CD4-positive, alpha-beta T cell (primary cell): ENCODE measurements around the gene PRDM7. TPM values are rescaled to one million over a fixed set of nuclear protein-coding genes. Genes with fewer than 3 reads are reported as not detected.
A peak's percentile ranks its signal among the peaks of the same experiment; 100 is the strongest.

Experiments used
- ATAC-seq: fragments of 200-7000 bp; cut with Tn5 transposase; one replicate; pipeline ENCODE4 v1.10.0; 2022; ENCODE audit warnings: mild to moderate bottlenecking; ENCODE audit not compliant: poor library complexity
- CTCF ChIA-PET: fragments of 350-600 bp; sonication (Branson Sonifier 250); formaldehyde crosslinking; loops from one replicate; lab custom pipeline; 2021; ENCODE audit warnings: antibody characterized with exemption, inconsistent platforms; lab: Charles Lee
- POLR2A ChIA-PET: fragments of 350-600 bp; sonication (Branson Sonifier 250); formaldehyde crosslinking; loops from one replicate; lab custom pipeline; 2021; ENCODE audit warnings: antibody characterized with exemption, inconsistent platforms; lab: Charles Lee
- DNase-seq, 14 experiments: peaks; one replicate each; pipeline ENCODE4 v3.0.0-alpha.2; 2013 to 2020; ENCODE audit warnings: mixed read lengths in 2 of 14
- H3K27ac ChIP-seq, 2 donors: one replicate each; pipeline versions ENCODE4 v1.5.1 to v1.7.0; 2013; ENCODE audit warnings: low read length in 2 of 2, low read depth in 1 of 2, mild to moderate bottlenecking in 1 of 2
- H3K27me3 ChIP-seq, 2 experiments: 1 replicate in 1 of 2; 2 replicates in 1 of 2; pipeline versions ENCODE4 v1.6.1 to v1.7.0; 2013; ENCODE audit warnings: low read length in 2 of 2, control low read depth in 1 of 2, mild to moderate bottlenecking in 1 of 2, moderate library complexity in 1 of 2; ENCODE audit not compliant: insufficient read depth in 2 of 2, control insufficient read depth in 1 of 2
- H3K36me3 ChIP-seq: one replicate; pipeline ENCODE4 v1.6.1; 2013; ENCODE audit warnings: low read length, control low read depth; ENCODE audit not compliant: insufficient read depth
- H3K4me1 ChIP-seq: one replicate; pipeline ENCODE4 v1.6.1; 2013; ENCODE audit warnings: low read length, control low read depth; ENCODE audit not compliant: insufficient read depth
- H3K4me3 ChIP-seq: one replicate; pipeline ENCODE4 v1.5.1; 2013; ENCODE audit warnings: mild to moderate bottlenecking, low read length, moderate library complexity
- H3K9me3 ChIP-seq, 2 experiments: 1 replicate in 1 of 2; 2 replicates in 1 of 2; pipeline versions ENCODE4 v1.6.1 to v1.7.0; 2013; ENCODE audit warnings: low read length in 2 of 2, mild to moderate bottlenecking in 2 of 2, control low read depth in 1 of 2, moderate library complexity in 1 of 2; ENCODE audit not compliant: control insufficient read depth in 1 of 2, insufficient read depth in 1 of 2
- H3K27ac Mint-ChIP-seq: one replicate; pipeline ENCODE4 v1.8.0; 2020; ENCODE audit warnings: mixed read lengths
- H3K27me3 Mint-ChIP-seq: one replicate; pipeline ENCODE4 v1.8.0; 2021; ENCODE audit warnings: mixed read lengths
- H3K36me3 Mint-ChIP-seq: one replicate; pipeline ENCODE4 v1.8.0; 2021; ENCODE audit warnings: low read depth, mixed read lengths
- H3K4me1 Mint-ChIP-seq: one replicate; pipeline ENCODE4 v1.8.0; 2021; ENCODE audit warnings: low read depth, mixed read lengths
- H3K4me3 Mint-ChIP-seq: one replicate; pipeline ENCODE4 v1.8.0; 2020; ENCODE audit warnings: mild to moderate bottlenecking, mixed read lengths
- H3K9me3 Mint-ChIP-seq: one replicate; pipeline ENCODE4 v1.8.0; 2020; ENCODE audit warnings: mixed read lengths
- intact Hi-C, 2 experiments: fragments of 100-400 bp; cut with DNase I in 1 of 2; cut with micrococcal nuclease in 1 of 2; formaldehyde crosslinking; loops; one replicate each; pipeline versions ENCODE4 v1.15.1 to v1.9.0; 2023 to 2025; cut with DNase I, micrococcal nuclease
- total RNA-seq, 174 experiments: library from RNA in 2 of 174; stranded (reverse) in 2 of 174; gene quantifications; one replicate each; pipeline ENCODE4 v1.2.3 and lab custom pipeline; 2021 to 2026
- TF ChIP-seq, protein P1 (sequence below): fragments of 200-600 bp; IDR thresholded peaks from one replicate; pipeline ENCODE4 v1.8.0; 2022; ENCODE audit warnings: antibody characterized with exemption, mild to moderate bottlenecking

Gene PRDM7
- total RNA-seq, 2 experiments from 2014 or later = not detected

- POLR2A ChIA-PET = no interaction called here
- CTCF ChIA-PET = interaction anchor here (1.0 kb wide), 1 partner anchor 34 kb away, joined by 3 read pairs; no protein-coding TSS in a partner anchor
- DNase-seq (peak in 3 of 14 experiments; percentile 26 to 46 (median 42)), ATAC-seq (peak; percentile 54)
- Mint-ChIP-seq H3K9me3 (no peaks in the 10 kb centered on the region), H3K4me1 (peaks cover 19% of the 10 kb centered on the region), H3K4me3 (peak overlapping the region; percentile 67), H3K27ac (peak overlapping the region; percentile 40), H3K36me3 (peaks cover 2% of the 10 kb centered on the region), H3K27me3 (peaks cover 16% of the 10 kb centered on the region)
- Histone ChIP-seq H3K36me3 (no peaks in the 10 kb centered on the region), H3K4me1 (peaks cover 16% of the 10 kb centered on the region), H3K27ac (no peak overlapping the region), H3K4me3 (no peak overlapping the region), H3K27me3 (peaks cover 10 to 13% of the 10 kb centered on the region in 2 experiments), H3K9me3 (peaks cover 0 to 8% of the 10 kb centered on the region in 2 experiments)
- intact Hi-C loops = no loop called here
- TF ChIP-seq, protein P1, sequence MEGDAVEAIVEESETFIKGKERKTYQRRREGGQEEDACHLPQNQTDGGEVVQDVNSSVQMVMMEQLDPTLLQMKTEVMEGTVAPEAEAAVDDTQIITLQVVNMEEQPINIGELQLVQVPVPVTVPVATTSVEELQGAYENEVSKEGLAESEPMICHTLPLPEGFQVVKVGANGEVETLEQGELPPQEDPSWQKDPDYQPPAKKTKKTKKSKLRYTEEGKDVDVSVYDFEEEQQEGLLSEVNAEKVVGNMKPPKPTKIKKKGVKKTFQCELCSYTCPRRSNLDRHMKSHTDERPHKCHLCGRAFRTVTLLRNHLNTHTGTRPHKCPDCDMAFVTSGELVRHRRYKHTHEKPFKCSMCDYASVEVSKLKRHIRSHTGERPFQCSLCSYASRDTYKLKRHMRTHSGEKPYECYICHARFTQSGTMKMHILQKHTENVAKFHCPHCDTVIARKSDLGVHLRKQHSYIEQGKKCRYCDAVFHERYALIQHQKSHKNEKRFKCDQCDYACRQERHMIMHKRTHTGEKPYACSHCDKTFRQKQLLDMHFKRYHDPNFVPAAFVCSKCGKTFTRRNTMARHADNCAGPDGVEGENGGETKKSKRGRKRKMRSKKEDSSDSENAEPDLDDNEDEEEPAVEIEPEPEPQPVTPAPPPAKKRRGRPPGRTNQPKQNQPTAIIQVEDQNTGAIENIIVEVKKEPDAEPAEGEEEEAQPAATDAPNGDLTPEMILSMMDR = no peak
Measured at GRCh38 chr16:90047714-90048346, 29.3 kb downstream of the PRDM7 start.

GRCh38 chr16:90046971-90047713 is 30.0 kb downstream of the PRDM7 start:
- Histone ChIP-seq H3K27me3 (peaks cover 10 to 13% of the 10 kb centered on the region in 2 experiments), H3K36me3 (no peaks in the 10 kb centered on the region), H3K4me1 (peaks cover 16% of the 10 kb centered on the region), H3K27ac (no peak overlapping the region), H3K9me3 (peaks cover 0 to 7% of the 10 kb centered on the region in 2 experiments), H3K4me3 (peak overlapping the region; percentile 29)
- H3K36me3 Mint-ChIP-seq = peaks cover 9% of the 10 kb centered on the region
- H3K27ac Mint-ChIP-seq = no peak overlapping the region
- DNase-seq (peak in 1 of 14 experiments; percentile 60), ATAC-seq (peak; percentile 44)
- peaks cover 16% of the 10 kb centered on the region for H3K27me3 Mint-ChIP-seq
- H3K9me3 Mint-ChIP-seq = no peaks in the 10 kb centered on the region
- CTCF ChIA-PET = no interaction called here
- TF ChIP-seq, protein P1 = no peak
- intact Hi-C loops = no loop called here
- H3K4me3 Mint-ChIP-seq = no peak overlapping the region
- POLR2A ChIA-PET = no interaction called here
- peaks cover 19% of the 10 kb centered on the region for H3K4me1 Mint-ChIP-seq

- CTCF ChIA-PET = no interaction called here
- no peak for DNase-seq
- Histone ChIP-seq H3K4me3 (no peak overlapping the region), H3K4me1 (peaks cover 16% of the 10 kb centered on the region), H3K27me3 (peaks cover 10 to 13% of the 10 kb centered on the region in 2 experiments), H3K36me3 (no peaks in the 10 kb centered on the region), H3K9me3 (peaks cover 0 to 7% of the 10 kb centered on the region in 2 experiments), H3K27ac (no peak overlapping the region)
- H3K36me3 Mint-ChIP-seq = peaks cover 10% of the 10 kb centered on the region
- peaks cover 19% of the 10 kb centered on the region for H3K4me1 Mint-ChIP-seq
- H3K27ac Mint-ChIP-seq = peak overlapping the region; percentile 47
- TF ChIP-seq, protein P1 = no peak
- H3K27me3 Mint-ChIP-seq = peaks cover 16% of the 10 kb centered on the region
- POLR2A ChIA-PET = no interaction called here
- H3K4me3 Mint-ChIP-seq = peak overlapping the region; percentile 56
- no peaks in the 10 kb centered on the region for H3K9me3 Mint-ChIP-seq
- ATAC-seq = no peak
- intact Hi-C loops = no loop called here
Measured at GRCh38 chr16:90046122-90046970, 30.8 kb downstream of the PRDM7 start.
